Cardiac muscle cell (in vitro differentiated cells and primary cell): ENCODE data around the gene RPUSD1. TPM values are rescaled to one million over a fixed set of nuclear protein-coding genes. Genes with fewer than 3 reads are reported as not detected.

Source experiments
- DNase-seq, 2 donors: peaks; one replicate each; pipeline versions ENCODE4 v3.0.0 to v3.0.0-alpha.2; 2010 to 2017; ENCODE audit warnings: low read depth in 1 of 2, low spot score in 1 of 2
- H3K27ac ChIP-seq: fragments of 200-600 bp; sonication (generic); 2 replicates; pipeline ENCODE4 v1.5.1; 2016
- H3K27me3 ChIP-seq: fragments of 200-600 bp; sonication (generic); 2 replicates; pipeline ENCODE4 v1.6.0; 2016; ENCODE audit warnings: control low read depth
- H3K36me3 ChIP-seq: fragments of 200-600 bp; sonication (generic); 2 replicates; pipeline ENCODE4 v1.5.1; 2016; ENCODE audit warnings: control low read depth
- H3K4me1 ChIP-seq: fragments of 200-600 bp; sonication (generic); 2 replicates; pipeline ENCODE4 v1.8.1; 2017; ENCODE audit warnings: low read depth, mild to moderate bottlenecking, mixed run types
- H3K4me3 ChIP-seq: fragments of 200-600 bp; sonication (generic); 2 replicates; pipeline ENCODE4 v1.5.1; 2016; ENCODE audit warnings: mild to moderate bottlenecking
- H3K9me3 ChIP-seq: fragments of 200-600 bp; sonication (generic); 2 replicates; pipeline ENCODE4 v1.5.1; 2017; ENCODE audit warnings: low read depth, mild to moderate bottlenecking, control low read depth
- CTCF ChIP-seq: IDR thresholded peaks from 2 replicates; pipeline ENCODE4 v1.5.1; 2012; ENCODE audit warnings: low read depth, mild to moderate bottlenecking, low read length
- polyA plus RNA-seq: library from polyadenylated mRNA; unstranded; fragments of >200 nt; fragmentation: Nextera tagmentation; extraction: Ambion mirVana; gene quantifications from 2 replicates; pipeline ENCODE4 v1.2.1, GENCODE V29; 2016
- total RNA-seq: library from RNA; depleted of rRNA; stranded (reverse); fragments of >200 nt; gene quantifications from 2 replicates; pipeline ENCODE4 v1.2.3, GENCODE V29; 2016

The RPUSD1 gene
- total and polyA plus RNA-seq, 2 experiments from 2014 or later, result 32.2 to 34.3 TPM

DNA sequence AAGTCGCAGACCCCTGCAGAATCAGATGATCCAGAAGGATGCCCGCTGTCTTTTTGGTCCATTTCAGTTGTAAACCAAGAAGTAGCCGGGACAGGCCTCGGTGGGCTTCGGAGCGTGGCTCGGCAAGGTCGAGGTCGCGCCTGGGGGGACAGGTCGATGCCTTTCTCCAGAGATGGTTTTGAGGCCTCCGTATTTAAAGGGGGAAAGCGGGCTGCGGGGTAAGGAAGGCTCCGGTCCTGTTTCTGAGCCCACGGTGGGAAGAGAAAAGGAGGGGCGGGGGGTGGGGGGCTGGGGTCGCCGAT lies 19.9 kb upstream of the RPUSD1 start:
- Histone ChIP-seq H3K27me3 (peaks cover 15% of the 10 kb centered on the region), H3K36me3 (no peaks in the 10 kb centered on the region), H3K4me1 (no peaks in the 10 kb centered on the region), H3K9me3 (no peaks in the 10 kb centered on the region), H3K27ac (no peak overlapping the region), H3K4me3 (peak overlapping the region; percentile 74)
- DNase-seq, result no peak
- TF ChIP-seq CTCF, result no peak

DNA sequence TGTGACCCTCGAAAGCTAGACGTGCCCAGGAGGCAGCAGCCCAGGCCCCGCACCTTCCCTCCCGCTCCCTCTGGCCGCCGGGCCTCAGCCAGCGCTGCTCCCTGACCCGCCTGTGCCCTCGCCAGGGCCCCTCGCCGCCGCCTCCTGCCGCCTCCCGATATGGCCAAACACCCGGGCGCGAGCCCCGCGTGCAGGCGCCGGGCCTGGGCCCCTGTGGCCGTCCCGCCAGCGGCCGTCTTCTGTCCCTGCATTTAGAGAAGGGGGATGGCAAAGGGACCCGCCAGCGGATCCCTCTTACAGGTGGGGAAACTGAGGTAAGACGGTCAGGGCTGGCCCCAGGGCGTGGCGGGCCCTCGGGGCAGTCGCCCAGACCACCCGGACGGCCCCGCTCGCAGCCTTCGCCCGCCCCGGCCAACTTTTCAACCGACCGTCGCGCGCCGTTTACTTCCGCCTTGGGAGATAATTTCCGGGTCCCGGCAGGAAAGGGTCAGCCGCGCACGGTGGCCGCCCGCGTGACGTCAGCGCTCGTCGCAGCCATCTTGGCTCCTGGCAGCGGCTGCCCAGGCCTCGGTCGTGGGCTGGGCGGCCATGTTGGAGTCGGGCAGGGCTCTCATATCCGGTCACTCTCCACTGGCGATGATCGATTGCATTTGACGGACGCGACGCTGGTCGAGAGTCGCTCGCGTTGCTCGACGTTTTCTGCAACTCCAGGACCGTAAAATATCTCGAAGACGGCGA lies 19.3 kb upstream of the RPUSD1 start:
- TF ChIP-seq CTCF, result no peak
- H3K27ac ChIP-seq, result peak overlapping the region; percentile 90
- peak; percentile 89 to 94 for DNase-seq

GRCh38 chr16:805474-805873 lies 17.3 kb upstream of the RPUSD1 start:
- Histone ChIP-seq H3K4me1 (peaks cover 4% of the 10 kb centered on the region), H3K9me3 (no peaks in the 10 kb centered on the region), H3K36me3 (no peaks in the 10 kb centered on the region), H3K4me3 (no peak overlapping the region), H3K27me3 (peaks cover 25% of the 10 kb centered on the region), H3K27ac (no peak overlapping the region)
- no peak for DNase-seq
- no peak for TF ChIP-seq CTCF

More for the DNA sequence above, 19.3 kb upstream of the RPUSD1 start:
- H3K4me3 ChIP-seq, result peak overlapping the region; percentile 74
- H3K9me3 ChIP-seq, result no peaks in the 10 kb centered on the region
- no peaks in the 10 kb centered on the region for H3K4me1 ChIP-seq
- peaks cover 16% of the 10 kb centered on the region for H3K27me3 ChIP-seq
- H3K36me3 ChIP-seq, result no peaks in the 10 kb centered on the region

DNA sequence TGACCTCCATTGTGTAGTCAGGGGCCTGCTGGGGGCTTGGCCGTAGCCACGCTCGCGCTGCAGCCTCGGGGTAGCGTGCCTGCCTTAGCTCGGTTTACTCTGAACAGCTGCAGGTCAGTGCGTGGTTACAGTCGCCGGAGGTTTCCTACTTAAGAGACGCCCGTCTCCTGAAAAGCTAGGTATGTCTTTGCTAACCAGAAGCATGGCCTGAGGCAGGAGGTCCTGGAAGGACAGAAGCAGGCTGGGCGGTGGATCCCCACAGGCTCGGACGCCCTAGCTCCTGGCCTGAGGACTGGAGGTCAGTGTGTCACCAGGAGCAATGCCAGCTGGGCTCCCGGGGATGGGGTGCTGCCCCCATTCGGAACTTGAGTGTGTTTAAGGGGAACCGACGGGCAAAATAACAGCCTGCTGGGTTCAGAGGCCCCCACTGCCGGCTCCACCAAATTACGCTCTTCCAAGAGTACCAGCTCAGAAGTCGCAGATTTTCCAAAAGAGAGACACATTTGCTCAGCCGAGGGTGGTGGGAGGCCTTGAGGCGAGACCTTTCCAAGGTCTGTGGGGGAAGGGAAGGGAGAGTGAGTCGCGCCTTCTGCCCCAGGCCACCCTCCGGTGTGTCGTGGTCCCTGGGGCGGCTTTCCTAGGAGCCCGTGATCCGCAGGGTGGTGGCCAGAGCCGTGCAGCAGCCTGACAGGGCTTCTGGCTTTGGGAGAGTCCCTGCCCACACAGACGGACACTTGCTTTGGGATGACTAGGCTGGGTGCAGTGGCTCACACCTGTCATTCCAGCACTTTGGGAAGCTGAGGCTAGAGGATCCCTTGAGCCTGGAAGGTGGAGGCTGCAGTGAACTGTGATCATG lies 16.2 kb upstream of the RPUSD1 start:
- TF ChIP-seq CTCF, result no peak
- H3K4me3 ChIP-seq, result no peak overlapping the region
- no peak for DNase-seq
- H3K36me3 ChIP-seq, result no peaks in the 10 kb centered on the region
- peaks cover 35% of the 10 kb centered on the region for H3K27me3 ChIP-seq
- H3K9me3 ChIP-seq, result no peaks in the 10 kb centered on the region
- peaks cover 4% of the 10 kb centered on the region for H3K4me1 ChIP-seq
- H3K27ac ChIP-seq, result no peak overlapping the region

- Histone ChIP-seq H3K27ac (no peak overlapping the region), H3K9me3 (no peaks in the 10 kb centered on the region), H3K4me1 (peaks cover 4% of the 10 kb centered on the region), H3K4me3 (no peak overlapping the region), H3K36me3 (no peaks in the 10 kb centered on the region), H3K27me3 (peaks cover 39% of the 10 kb centered on the region)
- DNase-seq, result no peak
- TF ChIP-seq CTCF, result no peak
These were observed 15.5 kb upstream of the RPUSD1 start for GRCh38 chr16:803754-804080.
